ENCODE data around the gene ATXN7. TPM values are rescaled to one million over a fixed set of nuclear protein-coding genes. Genes with fewer than 3 reads are reported as not detected.

Gene ATXN7
- total RNA-seq, 4 donors from 2014 or later = 6.1 to 28.2 (median 20.2) TPM

DNA sequence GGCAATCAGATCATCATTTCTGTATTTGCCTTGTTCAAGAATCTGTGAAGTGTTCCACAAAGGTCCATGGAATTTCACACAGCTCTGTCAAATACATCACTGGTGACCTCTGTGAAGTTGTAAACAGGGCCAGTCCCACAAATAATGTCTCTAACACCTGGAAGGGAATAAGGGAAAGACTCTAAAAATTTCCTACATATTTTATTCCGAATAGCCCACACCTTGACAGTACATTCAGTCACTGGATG, 44.6 kb upstream of the ATXN7 start, which contains the start of gene C3orf49:
TSS of gene C3orf49 (plus strand) at position 149 of the 248 bp plus-strand sequence. CDS start 173 bp downstream, outside the sequence.
- no peaks in the 10 kb centered on the region for H3K9me3 ChIP-seq
- no peak within 1 kb of the TSS for H3K27ac ChIP-seq
- no peak for DNase-seq
- H3K4me3 ChIP-seq = no peak within 1 kb of the TSS
- WGBS, 2 donors = 89 to 92% methylated on average over 1 of the region's 1 CpG
- TF ChIP-seq POLR2A (IDR thresholded peaks at IDR 0.05) = no peak
- TF ChIP-seq, protein P1, sequence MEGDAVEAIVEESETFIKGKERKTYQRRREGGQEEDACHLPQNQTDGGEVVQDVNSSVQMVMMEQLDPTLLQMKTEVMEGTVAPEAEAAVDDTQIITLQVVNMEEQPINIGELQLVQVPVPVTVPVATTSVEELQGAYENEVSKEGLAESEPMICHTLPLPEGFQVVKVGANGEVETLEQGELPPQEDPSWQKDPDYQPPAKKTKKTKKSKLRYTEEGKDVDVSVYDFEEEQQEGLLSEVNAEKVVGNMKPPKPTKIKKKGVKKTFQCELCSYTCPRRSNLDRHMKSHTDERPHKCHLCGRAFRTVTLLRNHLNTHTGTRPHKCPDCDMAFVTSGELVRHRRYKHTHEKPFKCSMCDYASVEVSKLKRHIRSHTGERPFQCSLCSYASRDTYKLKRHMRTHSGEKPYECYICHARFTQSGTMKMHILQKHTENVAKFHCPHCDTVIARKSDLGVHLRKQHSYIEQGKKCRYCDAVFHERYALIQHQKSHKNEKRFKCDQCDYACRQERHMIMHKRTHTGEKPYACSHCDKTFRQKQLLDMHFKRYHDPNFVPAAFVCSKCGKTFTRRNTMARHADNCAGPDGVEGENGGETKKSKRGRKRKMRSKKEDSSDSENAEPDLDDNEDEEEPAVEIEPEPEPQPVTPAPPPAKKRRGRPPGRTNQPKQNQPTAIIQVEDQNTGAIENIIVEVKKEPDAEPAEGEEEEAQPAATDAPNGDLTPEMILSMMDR (IDR thresholded peaks at IDR 0.05) = no peak
- no peaks in the 10 kb centered on the region for H3K36me3 ChIP-seq
- no peaks in the 10 kb centered on the region for H3K27me3 ChIP-seq
- peaks cover 0 to 12% (median 0%) of the 10 kb centered on the region in 3 donors for H3K4me1 ChIP-seq
- intact Hi-C loops (cut with DNase I) = loop anchor here (5.0 kb wide), 1 partner anchor 472 kb away; no protein-coding TSS in a partner anchor

GRCh38 chr3:63824309-63824708, 39.4 kb upstream of the ATXN7 start:
- peak overlapping the region in 3 of 4 donors; percentile 44 to 49 (median 46) for H3K27ac ChIP-seq
- no peak for DNase-seq
- H3K27me3 ChIP-seq = no peaks in the 10 kb centered on the region
- no peak overlapping the region for H3K4me3 ChIP-seq
- peaks cover 0 to 14% (median 0%) of the 10 kb centered on the region in 3 donors for H3K36me3 ChIP-seq
- peaks cover 0 to 14% (median 0%) of the 10 kb centered on the region in 3 donors for H3K4me1 ChIP-seq
- intact Hi-C loops (cut with DNase I) = no loop called here
- TF ChIP-seq, protein P1 (IDR thresholded peaks at IDR 0.05) = no peak
- no peak for TF ChIP-seq POLR2A (IDR thresholded peaks at IDR 0.05)
- no peaks in the 10 kb centered on the region for H3K9me3 ChIP-seq
- WGBS, 2 donors = 27 to 32% methylated on average over 4 of the region's 4 CpGs

DNA sequence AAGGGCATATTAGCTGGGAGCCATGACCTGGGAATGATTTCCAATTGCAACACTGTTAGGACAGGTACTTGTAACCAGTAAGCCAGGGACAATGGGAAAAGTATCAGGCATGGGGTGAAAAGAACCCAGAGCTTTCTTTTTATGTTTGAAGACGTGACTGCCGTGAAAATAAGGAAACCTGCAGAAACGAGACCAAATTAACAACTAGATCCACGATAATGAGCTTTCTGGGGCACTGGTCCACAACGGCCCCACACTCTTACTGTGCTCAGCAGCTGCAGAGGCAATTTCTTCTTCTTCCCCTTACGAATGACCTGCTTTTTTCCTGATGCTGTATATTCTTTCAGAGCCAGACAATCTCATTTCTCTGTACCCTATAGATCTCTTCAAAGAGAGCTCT, 33.1 kb upstream of the ATXN7 start:
- intact Hi-C loops (cut with DNase I) = no loop called here
- Histone ChIP-seq H3K36me3 (peaks cover 0 to 66% (median 10%) of the 10 kb centered on the region in 3 donors), H3K4me3 (no peak overlapping the region), H3K4me1 (peaks cover 0 to 21% (median 0%) of the 10 kb centered on the region in 3 donors), H3K27me3 (no peaks in the 10 kb centered on the region), H3K9me3 (no peaks in the 10 kb centered on the region), H3K27ac (peak overlapping the region in 3 of 4 donors; percentile 21 to 66 (median 63))
- no peak for TF ChIP-seq POLR2A (IDR thresholded peaks at IDR 0.05)
- no peak for DNase-seq
- WGBS, 2 donors = 41 to 58% methylated on average over 6 of the region's 6 CpGs

DNA sequence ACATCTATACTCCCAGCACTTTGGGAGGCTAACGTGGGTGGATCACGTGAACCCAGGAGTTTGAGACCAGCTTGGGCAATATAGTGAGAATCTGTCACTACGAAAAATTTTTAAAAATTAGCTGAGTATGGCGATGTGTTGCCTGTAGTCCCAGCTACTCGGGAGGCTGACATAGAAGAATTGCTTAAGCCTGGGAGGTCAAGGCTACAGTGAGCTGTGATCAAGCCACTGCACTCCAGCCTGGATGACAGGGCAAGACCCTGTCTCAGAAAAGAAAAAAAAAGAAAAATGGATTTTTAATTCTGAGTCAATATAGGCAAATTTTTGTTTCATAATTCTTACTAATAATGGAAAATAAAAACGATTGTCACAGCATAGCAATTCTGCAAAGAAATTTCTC, 31.3 kb upstream of the ATXN7 start:
- Histone ChIP-seq H3K36me3 (peaks cover 0 to 74% (median 10%) of the 10 kb centered on the region in 3 donors), H3K9me3 (no peaks in the 10 kb centered on the region), H3K27ac (no peak overlapping the region), H3K4me3 (no peak overlapping the region), H3K4me1 (peaks cover 0 to 21% (median 0%) of the 10 kb centered on the region in 3 donors), H3K27me3 (no peaks in the 10 kb centered on the region)
- 76 to 83% methylated on average over 6 of the region's 6 CpGs for whole genome bisulfite sequencing, 2 donors
- TF ChIP-seq, protein P1 (IDR thresholded peaks at IDR 0.05) = no peak
- no peak for TF ChIP-seq POLR2A (IDR thresholded peaks at IDR 0.05)
- DNase-seq = no peak
- intact Hi-C loops (cut with DNase I) = no loop called here

DNA sequence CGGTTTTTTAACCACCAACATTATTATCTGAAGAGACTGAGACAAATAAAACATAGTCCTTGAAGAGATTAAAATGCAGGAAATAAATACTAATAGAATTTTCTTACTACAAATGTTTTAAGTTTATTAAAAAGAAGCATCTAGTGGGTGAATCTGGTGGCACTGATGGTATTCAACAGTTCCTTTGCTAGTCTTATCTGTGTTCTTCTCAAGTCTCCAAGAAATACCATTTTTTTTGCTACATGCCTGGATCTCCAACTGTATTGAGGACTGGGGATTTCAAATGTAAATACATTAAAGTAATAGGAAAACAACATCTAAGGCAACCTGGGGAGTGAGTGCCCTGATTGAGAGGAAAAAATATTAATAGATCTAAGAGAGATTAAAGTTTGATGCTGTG, 22.0 kb upstream of the ATXN7 start:
- no peak overlapping the region for H3K4me3 ChIP-seq
- no peak for DNase-seq
- peaks cover 0 to under 1% (median 0%) of the 10 kb centered on the region in 3 donors for H3K4me1 ChIP-seq
- H3K27ac ChIP-seq = no peak overlapping the region
- H3K36me3 ChIP-seq = no peaks in the 10 kb centered on the region
- intact Hi-C loops (cut with DNase I) = no loop called here
- TF ChIP-seq, protein P1 (IDR thresholded peaks at IDR 0.05) = no peak
- no peak for TF ChIP-seq POLR2A (IDR thresholded peaks at IDR 0.05)
- no peaks in the 10 kb centered on the region for H3K9me3 ChIP-seq
- WGBS, 2 donors = 0% methylated on average over 1 of the region's 1 CpG
- H3K27me3 ChIP-seq = no peaks in the 10 kb centered on the region

GRCh38 chr3:63842127-63842526, 21.5 kb upstream of the ATXN7 start:
- TF ChIP-seq, protein P1 (IDR thresholded peaks at IDR 0.05) = no peak
- TF ChIP-seq POLR2A (IDR thresholded peaks at IDR 0.05) = no peak
- no peaks in the 10 kb centered on the region for H3K36me3 ChIP-seq
- H3K27me3 ChIP-seq = no peaks in the 10 kb centered on the region
- H3K9me3 ChIP-seq = no peaks in the 10 kb centered on the region
- H3K4me1 ChIP-seq = peaks cover 0 to 4% (median 0%) of the 10 kb centered on the region in 3 donors
- intact Hi-C loops (cut with DNase I) = no loop called here
- DNase-seq = no peak
- H3K4me3 ChIP-seq = no peak overlapping the region
- no peak overlapping the region for H3K27ac ChIP-seq

Data from esophagus squamous epithelium (tissue), 5 donors.